HCT116 (cell line): ENCODE data around the gene MARK1. TPM values are rescaled to one million over a fixed set of nuclear protein-coding genes. Genes with fewer than 3 reads are reported as not detected.

Experiments used
- ATAC-seq: fragments of 200-7000 bp; cut with Tn5 transposase; 2 replicates; pipeline ENCODE4 v1.9.1; 2020; ENCODE audit warnings: mild to moderate bottlenecking, moderate library complexity
- BruUV-seq: library from RNA; stranded (reverse); fragments of 400-500 nt; replicated peaks from 2 replicates; lab custom pipeline; 2021; lab: Mats Ljungman, UMichigan
- CTCF ChIA-PET: fragments of 300-600 bp; sonication (Branson Sonifier 250); formaldehyde crosslinking; loops from one replicate; lab custom pipeline; 2021; ENCODE audit warnings: antibody characterized with exemption; lab: Charles Lee
- POLR2A ChIA-PET: fragments of 300-600, 350-600 bp; sonication (Branson Sonifier 250); formaldehyde crosslinking; loops from one replicate; lab custom pipeline; 2021; ENCODE audit warnings: antibody characterized with exemption; lab: Charles Lee
- RAD21 ChIA-PET, 2 experiments: fragments of 300-600 bp; sonication (Branson Sonifier 250); formaldehyde crosslinking; loops; one replicate each; lab custom pipeline; 2023; ENCODE audit warnings: low total read pairs in 2 of 2; ENCODE audit not compliant: uncharacterized antibody in 2 of 2, unreplicated experiment in 2 of 2, low non-redundant PET in 1 of 2; lab: Charles Lee
- DNase-seq: peaks from one replicate; pipeline ENCODE4 v3.0.0-alpha.2; 2010; ENCODE audit warnings: low read depth, low spot score
- H2AFZ ChIP-seq: fragments of 200-600 bp; shearing (Covaris generic), sonication (generic); 2 replicates; pipeline ENCODE4 v1.6.1; 2017; ENCODE audit warnings: low read depth, mixed run types, mixed read lengths, antibody characterized with exemption, low read length; ENCODE audit not compliant: poor library complexity, severe bottlenecking
- H3K27ac ChIP-seq: 2 replicates; pipeline ENCODE4 v1.5.1; 2012; ENCODE audit warnings: low read depth, low read length
- H3K27me3 ChIP-seq: fragments of 200-600 bp; sonication (generic); 2 replicates; pipeline ENCODE4 v1.6.1; 2016; ENCODE audit warnings: mixed run types, low read length, mixed read lengths; ENCODE audit not compliant: insufficient read depth
- H3K36me3 ChIP-seq, 2 experiments: fragments of 200-500 bp in 1 of 2; fragments of 200-600 bp in 1 of 2; sonication (Bioruptor generic) in 1 of 2; sonication (generic) in 1 of 2; 2 replicates each; pipeline versions ENCODE4 v1.5.1 to v1.6.1; 2014 to 2016; ENCODE audit warnings: low read length in 2 of 2, inconsistent platforms in 1 of 2, mixed read lengths in 1 of 2, mixed run types in 1 of 2; ENCODE audit not compliant: insufficient read depth in 2 of 2, control insufficient read depth in 1 of 2
- H3K4me1 ChIP-seq, 2 experiments: fragments of 200-600 bp in 1 of 2; sonication (generic) in 1 of 2; 2 replicates each; pipeline versions ENCODE4 v1.5.1 to v1.6.1; 2012 to 2017; ENCODE audit warnings: low read length in 2 of 2, inconsistent platforms in 1 of 2, mild to moderate bottlenecking in 1 of 2, mixed read lengths in 1 of 2, mixed run types in 1 of 2, moderate library complexity in 1 of 2; ENCODE audit not compliant: insufficient read depth in 2 of 2, control insufficient read depth in 1 of 2
- H3K4me2 ChIP-seq: fragments of 200-600 bp; sonication (generic); 2 replicates; pipeline ENCODE4 v1.6.1; 2017; ENCODE audit warnings: mixed run types, low read length, mixed read lengths
- H3K4me3 ChIP-seq, 2 experiments: fragments of 200-600 bp in 1 of 2; sonication (generic) in 1 of 2; replicated peaks in 1 of 2; 2 replicates each; pipeline ENCODE4 v1.5.1; 2011 to 2016; ENCODE audit warnings: low read length in 2 of 2, control low read depth in 1 of 2, low read depth in 1 of 2, mild to moderate bottlenecking in 1 of 2, mixed read lengths in 1 of 2, mixed run types in 1 of 2
- H3K79me2 ChIP-seq: fragments of 200-600 bp; sonication (generic); 2 replicates; pipeline ENCODE4 v1.6.1; 2017; ENCODE audit warnings: mild to moderate bottlenecking, mixed run types, low read length, moderate library complexity, mixed read lengths; ENCODE audit not compliant: insufficient read depth
- H3K9ac ChIP-seq: fragments of 200-600 bp; sonication (generic); 2 replicates; pipeline ENCODE4 v1.6.1; 2016; ENCODE audit warnings: low read length, mixed read lengths
- H3K9me2 ChIP-seq: fragments of 200-600 bp; sonication (generic), shearing (Covaris generic); 2 replicates; pipeline ENCODE4 v1.6.1; 2017; ENCODE audit warnings: mixed run types, mild to moderate bottlenecking, moderate library complexity; ENCODE audit not compliant: insufficient read depth
- H3K9me3 ChIP-seq, 2 experiments: fragments of 200-500 bp in 1 of 2; fragments of 200-600 bp in 1 of 2; sonication (Bioruptor generic) in 1 of 2; sonication (generic) in 1 of 2; 2 replicates each; pipeline ENCODE4 v1.6.1; 2014 to 2017; ENCODE audit warnings: low read length in 2 of 2, mixed read lengths in 2 of 2, inconsistent platforms in 1 of 2, low read depth in 1 of 2, mild to moderate bottlenecking in 1 of 2, mixed run types in 1 of 2, moderate library complexity in 1 of 2; ENCODE audit not compliant: control insufficient read depth in 1 of 2, insufficient read depth in 1 of 2
- H4K20me1 ChIP-seq: fragments of 200-600 bp; sonication (generic), shearing (Covaris generic); 2 replicates; pipeline ENCODE4 v1.6.1; 2017; ENCODE audit warnings: mixed run types, mild to moderate bottlenecking, moderate library complexity; ENCODE audit not compliant: insufficient read depth
- CTCF ChIP-seq, 3 experiments: fragments of 200-600 bp in 1 of 3; sonication (generic) in 1 of 3; IDR thresholded peaks in 2 of 3; conservative IDR thresholded peaks in 1 of 3; 2 replicates each; pipeline ENCODE4 v1.5.1; 2012 to 2017; ENCODE audit warnings: low read depth in 2 of 3, low read length in 2 of 3, antibody characterized with exemption in 1 of 3, borderline replicate concordance in 1 of 3, control low read depth in 1 of 3, mild to moderate bottlenecking in 1 of 3, mixed read lengths in 1 of 3, mixed run types in 1 of 3, moderate library complexity in 1 of 3; ENCODE audit not compliant: insufficient read depth in 1 of 3
- JUND ChIP-seq: IDR thresholded peaks from 2 replicates; pipeline ENCODE4 v1.6.1; 2012
- POLR2A ChIP-seq: IDR thresholded peaks from 2 replicates; pipeline ENCODE4 v1.7.0; 2011; ENCODE audit warnings: borderline replicate concordance; ENCODE audit not compliant: insufficient read depth, insufficient read length; ENCODE audit errors: extremely low read depth
- SP1 ChIP-seq: IDR thresholded peaks from 2 replicates; pipeline ENCODE4 v1.6.1; 2012; ENCODE audit warnings: low read depth
- YY1 ChIP-seq: IDR thresholded peaks from 2 replicates; pipeline ENCODE4 v1.6.1; 2011; ENCODE audit warnings: low read length, low read depth, moderate library complexity, mild to moderate bottlenecking; ENCODE audit not compliant: insufficient replicate concordance; ENCODE audit errors: extremely low read depth
- intact Hi-C: fragments of 100-400 bp; cut with micrococcal nuclease; formaldehyde crosslinking; loops from 2 replicates; pipeline ENCODE4 v1.10.0; 2022
- total RNA-seq: library from RNA; stranded (reverse); gene quantifications from one replicate; pipeline ENCODE4 v1.2.1, GENCODE V29; 2021; ENCODE audit not compliant: unreplicated experiment

Gene MARK1
- total RNA-seq, 1 experiment from 2014 or later: 3.6 TPM

- no peaks in the 10 kb centered on the region for H3K9me2 ChIP-seq
- BruUV-seq: no TSS peak
- no peak for DNase-seq
- ChIA-PET CTCF (interaction anchor here (0.7 kb wide), 2 partner anchors 44 to 393 kb away, joined by 3 read pairs; no protein-coding TSS in a partner anchor), RAD21 (no interaction called here), POLR2A (interaction anchor here (0.6 kb wide), 1 partner anchor 553 kb away, joined by 4 read pairs; no protein-coding TSS in a partner anchor)
- H4K20me1 ChIP-seq: no peaks in the 10 kb centered on the region
- H2AFZ ChIP-seq: peak overlapping the region; percentile 99
- no peaks in the 10 kb centered on the region for H3K27me3 ChIP-seq
- TF ChIP-seq CTCF (IDR thresholded peaks at IDR 0.05 in 2 of 3, conservative IDR thresholded peaks at IDR 0.05 in 1 of 3; ENCODE audit: borderline replicate concordance in 1 of 3, insufficient read depth in 1 of 3, low read depth in 2 of 3, low read length in 2 of 3) (no peak), JUND (no peak), YY1 (no peak), SP1 (no peak), POLR2A (no peak)
- H3K9ac ChIP-seq: peak overlapping the region; percentile 27; the same call in 1 of the 2 replicates
- H3K36me3 ChIP-seq: no peaks in the 10 kb centered on the region
- peak overlapping the region; percentile 26 to 84 for H3K4me3 ChIP-seq
- ATAC-seq: no peak
- H3K9me3 ChIP-seq: no peaks in the 10 kb centered on the region
- H3K4me2 ChIP-seq: peak overlapping the region; percentile 91
- peaks cover 0 to 18% of the 10 kb centered on the region in 2 experiments; a peak in 2 of 4 replicates for H3K4me1 ChIP-seq
- intact Hi-C loops: loop anchor here (1.0 kb wide), 2 partner anchors 44 to 87 kb away; no protein-coding TSS in a partner anchor
- no peaks in the 10 kb centered on the region for H3K79me2 ChIP-seq
- no peak overlapping the region for H3K27ac ChIP-seq
These were observed 161.7 kb downstream of the MARK1 start for GRCh38 chr1:220689666-220690065.
